Measurements from ENCODE around the gene GTF3C1. TPM values are rescaled to one million over a fixed set of nuclear protein-coding genes. Genes with fewer than 3 reads are reported as not detected.

The GTF3C1 gene
- total RNA-seq, 2 experiments from 2014 or later = 43.6 to 44.5 TPM

GRCh38 chr16:27410761-27411160, 139.0 kb downstream of the GTF3C1 start:
- Mint-ChIP-seq H3K4me1 (ENCODE audit: low read depth) (peaks cover 95% of the 10 kb centered on the region), H3K27me3 (no peaks in the 10 kb centered on the region), H3K27ac (peak overlapping the region; percentile 50), H3K9me3 (peaks cover 12% of the 10 kb centered on the region), H3K4me3 (no peak overlapping the region), H3K36me3 (ENCODE audit: low read depth) (peaks cover 91% of the 10 kb centered on the region)
- Histone ChIP-seq H3K27me3 (ENCODE audit: control insufficient read depth in 1 of 2, insufficient read depth in 2 of 2, low read length in 2 of 2) (no peaks in the 10 kb centered on the region), H3K4me1 (ENCODE audit: insufficient read depth, low read length) (peaks cover 33% of the 10 kb centered on the region), H3K36me3 (ENCODE audit: insufficient read depth, low read length) (peaks cover 8% of the 10 kb centered on the region), H3K27ac (ENCODE audit: low read depth in 1 of 2, low read length in 2 of 2) (no peak overlapping the region), H3K9me3 (ENCODE audit: control insufficient read depth in 1 of 2, insufficient read depth in 1 of 2, low read length in 2 of 2) (no peaks in the 10 kb centered on the region), H3K4me3 (ENCODE audit: low read length) (no peak overlapping the region)
- ChIA-PET POLR2A (interaction anchor here (0.6 to 1.3 kb wide), 4 partner anchors 9 to 43 kb away, joined by 3 read pairs; partner anchors contain the start of gene IL21R), CTCF (no interaction called here)
- intact Hi-C loops (cut with DNase I, micrococcal nuclease) = no loop called here
- TF ChIP-seq CTCF (IDR thresholded peaks at IDR 0.05) = no peak
- no peak for DNase-seq
- no peak for ATAC-seq (ENCODE audit: poor library complexity)

Other genes with a start within 250 kb of the GTF3C1 start
- 100 to 1,000 TPM; 145 to 147 TPM for gene IL4R, start 235.9 kb downstream of the GTF3C1 start, total RNA-seq
- 10 to 100 TPM; 34.5 to 34.8 TPM for gene IL21R, start 147.7 kb downstream of the GTF3C1 start, total RNA-seq
- 10 to 100 TPM; 18.5 to 20.9 TPM for gene KATNIP, start 231 bp upstream of the GTF3C1 start, total RNA-seq